GM23338 (cell line): Measurements from ENCODE around the gene BICC1. TPM values are rescaled to one million over a fixed set of nuclear protein-coding genes. Genes with fewer than 3 reads are reported as not detected.

ENCODE experiments used
- ATAC-seq: fragments of 200-7000 bp; cut with Tn5 transposase; 3 replicates; pipeline ENCODE4 v1.9.1; 2020
- DNase-seq: peaks from one replicate; pipeline ENCODE4 v3.0.0-alpha.2; 2015; ENCODE audit warnings: low spot score
- H2AFZ ChIP-seq: fragments of 200-600 bp; sonication (generic); 2 replicates; pipeline ENCODE4 v1.8.0; 2016; ENCODE audit warnings: antibody characterized with exemption, mild to moderate bottlenecking, moderate library complexity
- H3F3A ChIP-seq: fragments of 200-600 bp; sonication (generic); replicated peaks from 2 replicates; pipeline ENCODE4 v1.8.0; 2017; ENCODE audit warnings: antibody characterized with exemption, mixed run types, low read depth
- H3K27ac ChIP-seq: fragments of 200-600 bp; sonication (generic); 2 replicates; pipeline ENCODE4 v1.6.1; 2016; ENCODE audit warnings: low read depth
- H3K27me3 ChIP-seq: fragments of 200-600 bp; sonication (generic); 2 replicates; pipeline ENCODE4 v1.8.0; 2016; ENCODE audit warnings: mild to moderate bottlenecking, mixed run types, moderate library complexity; ENCODE audit not compliant: insufficient read depth
- H3K36me3 ChIP-seq: fragments of 200-600 bp; sonication (generic); 2 replicates; pipeline ENCODE4 v1.8.0; 2016; ENCODE audit warnings: mild to moderate bottlenecking; ENCODE audit not compliant: insufficient read depth
- H3K4me1 ChIP-seq: fragments of 200-600 bp; sonication (generic); 2 replicates; pipeline ENCODE4 v1.8.0; 2016; ENCODE audit warnings: mild to moderate bottlenecking, moderate library complexity; ENCODE audit not compliant: insufficient read depth
- H3K4me2 ChIP-seq: fragments of 200-600 bp; sonication (generic); 2 replicates; pipeline ENCODE4 v1.7.1; 2017; ENCODE audit warnings: mixed run types
- H3K4me3 ChIP-seq: fragments of 200-600 bp; sonication (generic); 2 replicates; pipeline ENCODE4 v1.6.1; 2016; ENCODE audit warnings: mixed run types
- H3K79me2 ChIP-seq: fragments of 200-600 bp; sonication (generic); replicated peaks from 2 replicates; pipeline ENCODE4 v1.8.0; 2017; ENCODE audit warnings: mild to moderate bottlenecking; ENCODE audit not compliant: insufficient read depth
- H3K9me2 ChIP-seq: fragments of 200-600 bp; sonication (generic); 2 replicates; pipeline ENCODE4 v1.8.0; 2017; ENCODE audit not compliant: insufficient read depth
- H4K20me1 ChIP-seq: fragments of 200-600 bp; sonication (generic); replicated peaks from 2 replicates; pipeline ENCODE4 v1.8.0; 2017; ENCODE audit warnings: mild to moderate bottlenecking; ENCODE audit not compliant: insufficient read depth
- H3K27ac Mint-ChIP-seq: 2 replicates; pipeline ENCODE4 v1.8.0; 2020; ENCODE audit warnings: inconsistent platforms, mild to moderate bottlenecking, moderate library complexity, mixed read lengths
- H3K27me3 Mint-ChIP-seq: 3 replicates; pipeline ENCODE4 v1.8.0; 2022; ENCODE audit warnings: low read depth, mild to moderate bottlenecking, moderate library complexity, mixed read lengths, inconsistent platforms; ENCODE audit not compliant: insufficient read depth, poor library complexity
- H3K36me3 Mint-ChIP-seq: 3 replicates; pipeline ENCODE4 v1.8.0; 2021; ENCODE audit warnings: low read depth, mild to moderate bottlenecking, inconsistent platforms, moderate library complexity, mixed read lengths
- H3K4me1 Mint-ChIP-seq: 3 replicates; pipeline ENCODE4 v1.8.0; 2020; ENCODE audit warnings: mild to moderate bottlenecking, inconsistent platforms, mixed read lengths
- H3K4me3 Mint-ChIP-seq: 3 replicates; pipeline ENCODE4 v1.8.0; 2021; ENCODE audit warnings: moderate library complexity, mild to moderate bottlenecking, inconsistent platforms, mixed read lengths
- H3K9me3 Mint-ChIP-seq: 3 replicates; pipeline ENCODE4 v1.8.0; 2020; ENCODE audit warnings: moderate library complexity, mild to moderate bottlenecking, inconsistent platforms, mixed read lengths
- CREB1 ChIP-seq: fragments of 250-450 bp; sonication (Bioruptor Pico); IDR thresholded peaks from 2 replicates; pipeline ENCODE4 v1.5.0; 2020; ENCODE audit warnings: low read depth, mild to moderate bottlenecking, moderate library complexity
- EZH2 ChIP-seq: fragments of 200-600 bp; sonication (generic); IDR thresholded peaks from one replicate; pipeline ENCODE4 v1.8.0; 2017; ENCODE audit warnings: antibody characterized with exemption, mild to moderate bottlenecking, low read depth; ENCODE audit not compliant: unreplicated experiment
- EZH2phosphoT487 ChIP-seq: fragments of 200-600 bp; sonication (generic); IDR thresholded peaks from one replicate; pipeline ENCODE4 v1.8.1; 2018; ENCODE audit warnings: antibody characterized with exemption; ENCODE audit not compliant: unreplicated experiment
- JUNB ChIP-seq: IDR thresholded peaks from one replicate; pipeline ENCODE4 v1.6.1; 2016; ENCODE audit warnings: antibody characterized with exemption; ENCODE audit not compliant: unreplicated experiment
- NANOG ChIP-seq: IDR thresholded peaks from 2 replicates; pipeline ENCODE4 v1.6.1; 2016; ENCODE audit warnings: antibody characterized with exemption, borderline replicate concordance
- POLR2AphosphoS5 ChIP-seq: IDR thresholded peaks from 2 replicates; pipeline ENCODE4 v1.6.1; 2016; ENCODE audit warnings: antibody characterized with exemption, low read depth
- ZNF331 ChIP-seq: fragments of 250-450 bp; sonication (Bioruptor Pico); IDR thresholded peaks from 2 replicates; pipeline ENCODE4 v1.5.0; 2020; ENCODE audit warnings: low read depth, mild to moderate bottlenecking, moderate library complexity
- polyA plus RNA-seq: library from polyadenylated mRNA; unstranded; fragments of >200 nt; fragmentation: Nextera tagmentation; extraction: Ambion mirVana; gene quantifications from 2 replicates; pipeline ENCODE4 v1.2.1, GENCODE V29; 2016
- total RNA-seq: library from RNA; depleted of rRNA; stranded (reverse); fragments of >200 nt; shearing (Covaris generic); gene quantifications from 2 replicates; pipeline ENCODE4 v1.2.3, GENCODE V29; 2014
- TF ChIP-seq, protein P1 (sequence below), 2 experiments: fragments of 200-600 bp in 1 of 2; sonication (generic) in 1 of 2; conservative IDR thresholded peaks; 2 replicates each; pipeline versions ENCODE4 v1.5.1 to v1.6.1; 2016 to 2017; ENCODE audit warnings: antibody characterized with exemption in 2 of 2, low read depth in 2 of 2, mild to moderate bottlenecking in 2 of 2, moderate library complexity in 1 of 2
- TF ChIP-seq, protein P2 (sequence below): fragments of 250-450 bp; sonication (Bioruptor Pico); IDR thresholded peaks from 2 replicates; pipeline ENCODE4 v1.5.0; 2020; ENCODE audit warnings: mild to moderate bottlenecking, moderate library complexity
- TF ChIP-seq, protein P3 (sequence below): IDR thresholded peaks from 2 replicates; pipeline ENCODE4 v1.6.1; 2016; ENCODE audit warnings: antibody characterized with exemption

Gene BICC1
- total and polyA plus RNA-seq, 2 experiments from 2014 or later, result 1.3 to 2.2 TPM

DNA sequence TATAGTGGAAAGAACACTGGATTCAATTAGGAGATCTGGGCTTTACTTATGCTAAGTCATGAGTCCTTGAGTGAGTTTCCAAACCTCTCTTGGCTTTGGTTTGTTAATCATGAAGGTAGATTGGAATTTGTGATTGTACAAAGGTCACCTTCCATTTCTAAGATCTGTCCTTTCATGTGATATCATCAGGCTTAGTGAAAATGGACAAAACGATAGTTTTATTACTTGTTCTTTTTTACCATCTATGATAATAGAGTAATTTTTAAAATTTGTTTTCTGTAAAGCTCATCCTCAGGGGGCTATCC, 309.0 kb downstream of the BICC1 start:
- TF ChIP-seq EZH2, result no peak
- TF ChIP-seq, protein P1, sequence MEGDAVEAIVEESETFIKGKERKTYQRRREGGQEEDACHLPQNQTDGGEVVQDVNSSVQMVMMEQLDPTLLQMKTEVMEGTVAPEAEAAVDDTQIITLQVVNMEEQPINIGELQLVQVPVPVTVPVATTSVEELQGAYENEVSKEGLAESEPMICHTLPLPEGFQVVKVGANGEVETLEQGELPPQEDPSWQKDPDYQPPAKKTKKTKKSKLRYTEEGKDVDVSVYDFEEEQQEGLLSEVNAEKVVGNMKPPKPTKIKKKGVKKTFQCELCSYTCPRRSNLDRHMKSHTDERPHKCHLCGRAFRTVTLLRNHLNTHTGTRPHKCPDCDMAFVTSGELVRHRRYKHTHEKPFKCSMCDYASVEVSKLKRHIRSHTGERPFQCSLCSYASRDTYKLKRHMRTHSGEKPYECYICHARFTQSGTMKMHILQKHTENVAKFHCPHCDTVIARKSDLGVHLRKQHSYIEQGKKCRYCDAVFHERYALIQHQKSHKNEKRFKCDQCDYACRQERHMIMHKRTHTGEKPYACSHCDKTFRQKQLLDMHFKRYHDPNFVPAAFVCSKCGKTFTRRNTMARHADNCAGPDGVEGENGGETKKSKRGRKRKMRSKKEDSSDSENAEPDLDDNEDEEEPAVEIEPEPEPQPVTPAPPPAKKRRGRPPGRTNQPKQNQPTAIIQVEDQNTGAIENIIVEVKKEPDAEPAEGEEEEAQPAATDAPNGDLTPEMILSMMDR (conservative IDR thresholded peaks at IDR 0.05; ENCODE audit: low read depth in 2 of 2), result no peak
- H3K79me2 ChIP-seq, result no peaks in the 10 kb centered on the region
- no peaks in the 10 kb centered on the region for H3F3A ChIP-seq
- H4K20me1 ChIP-seq, result no peaks in the 10 kb centered on the region
- Mint-ChIP-seq H3K4me3 (no peak overlapping the region), H3K9me3 (no peaks in the 10 kb centered on the region), H3K4me1 (peaks cover 4% of the 10 kb centered on the region; the same call in 1 of the 3 replicates), H3K27ac (no peak overlapping the region), H3K36me3 (no peaks in the 10 kb centered on the region), H3K27me3 (no peaks in the 10 kb centered on the region)
- ATAC-seq, result no peak
- DNase-seq, result no peak
- H3K27ac ChIP-seq, result no peak overlapping the region
- no peaks in the 10 kb centered on the region for H3K9me2 ChIP-seq
- H3K27me3 ChIP-seq, result no peaks in the 10 kb centered on the region
- no peaks in the 10 kb centered on the region for H3K36me3 ChIP-seq
- H3K4me3 ChIP-seq, result no peak overlapping the region
- no peak overlapping the region for H3K4me2 ChIP-seq
- no peak overlapping the region for H2AFZ ChIP-seq
- H3K4me1 ChIP-seq, result no peaks in the 10 kb centered on the region

DNA sequence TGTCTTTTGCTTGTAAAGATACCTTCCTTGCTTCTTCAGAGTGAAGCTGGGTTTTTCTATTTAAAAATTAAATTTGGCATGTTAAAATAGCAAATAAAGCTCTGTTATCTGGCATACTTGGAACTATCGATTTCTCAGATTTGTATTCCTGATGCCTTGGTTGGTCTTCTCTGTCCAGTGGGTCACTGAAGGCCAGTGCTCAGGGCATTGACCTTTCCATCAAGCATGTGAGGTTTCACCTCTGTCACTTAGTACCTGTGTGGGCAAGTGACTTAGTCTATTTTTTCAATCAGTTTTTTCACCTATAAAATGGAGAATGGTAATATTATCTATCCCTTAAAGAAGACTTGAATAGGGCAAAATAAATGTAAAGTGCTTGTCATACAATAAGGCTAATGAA, 311.3 kb downstream of the BICC1 start:
- Histone ChIP-seq H3K9me2 (no peaks in the 10 kb centered on the region), H3F3A (no peaks in the 10 kb centered on the region), H3K4me3 (no peak overlapping the region), H3K4me2 (no peak overlapping the region), H3K79me2 (no peaks in the 10 kb centered on the region), H4K20me1 (no peaks in the 10 kb centered on the region), H3K27me3 (no peaks in the 10 kb centered on the region), H3K4me1 (no peaks in the 10 kb centered on the region), H3K36me3 (no peaks in the 10 kb centered on the region), H2AFZ (no peak overlapping the region), H3K27ac (no peak overlapping the region)
- Mint-ChIP-seq H3K4me3 (no peak overlapping the region), H3K9me3 (no peaks in the 10 kb centered on the region), H3K36me3 (no peaks in the 10 kb centered on the region), H3K27ac (no peak overlapping the region), H3K27me3 (no peaks in the 10 kb centered on the region), H3K4me1 (no peaks in the 10 kb centered on the region)
- DNase-seq (no peak), ATAC-seq (no peak)
- TF ChIP-seq POLR2AphosphoS5 (no peak), NANOG (no peak), EZH2phosphoT487 (no peak), ZNF331 (no peak), JUNB (no peak), CREB1 (CRISPR knock-in tag) (no peak)
- TF ChIP-seq, protein P2, sequence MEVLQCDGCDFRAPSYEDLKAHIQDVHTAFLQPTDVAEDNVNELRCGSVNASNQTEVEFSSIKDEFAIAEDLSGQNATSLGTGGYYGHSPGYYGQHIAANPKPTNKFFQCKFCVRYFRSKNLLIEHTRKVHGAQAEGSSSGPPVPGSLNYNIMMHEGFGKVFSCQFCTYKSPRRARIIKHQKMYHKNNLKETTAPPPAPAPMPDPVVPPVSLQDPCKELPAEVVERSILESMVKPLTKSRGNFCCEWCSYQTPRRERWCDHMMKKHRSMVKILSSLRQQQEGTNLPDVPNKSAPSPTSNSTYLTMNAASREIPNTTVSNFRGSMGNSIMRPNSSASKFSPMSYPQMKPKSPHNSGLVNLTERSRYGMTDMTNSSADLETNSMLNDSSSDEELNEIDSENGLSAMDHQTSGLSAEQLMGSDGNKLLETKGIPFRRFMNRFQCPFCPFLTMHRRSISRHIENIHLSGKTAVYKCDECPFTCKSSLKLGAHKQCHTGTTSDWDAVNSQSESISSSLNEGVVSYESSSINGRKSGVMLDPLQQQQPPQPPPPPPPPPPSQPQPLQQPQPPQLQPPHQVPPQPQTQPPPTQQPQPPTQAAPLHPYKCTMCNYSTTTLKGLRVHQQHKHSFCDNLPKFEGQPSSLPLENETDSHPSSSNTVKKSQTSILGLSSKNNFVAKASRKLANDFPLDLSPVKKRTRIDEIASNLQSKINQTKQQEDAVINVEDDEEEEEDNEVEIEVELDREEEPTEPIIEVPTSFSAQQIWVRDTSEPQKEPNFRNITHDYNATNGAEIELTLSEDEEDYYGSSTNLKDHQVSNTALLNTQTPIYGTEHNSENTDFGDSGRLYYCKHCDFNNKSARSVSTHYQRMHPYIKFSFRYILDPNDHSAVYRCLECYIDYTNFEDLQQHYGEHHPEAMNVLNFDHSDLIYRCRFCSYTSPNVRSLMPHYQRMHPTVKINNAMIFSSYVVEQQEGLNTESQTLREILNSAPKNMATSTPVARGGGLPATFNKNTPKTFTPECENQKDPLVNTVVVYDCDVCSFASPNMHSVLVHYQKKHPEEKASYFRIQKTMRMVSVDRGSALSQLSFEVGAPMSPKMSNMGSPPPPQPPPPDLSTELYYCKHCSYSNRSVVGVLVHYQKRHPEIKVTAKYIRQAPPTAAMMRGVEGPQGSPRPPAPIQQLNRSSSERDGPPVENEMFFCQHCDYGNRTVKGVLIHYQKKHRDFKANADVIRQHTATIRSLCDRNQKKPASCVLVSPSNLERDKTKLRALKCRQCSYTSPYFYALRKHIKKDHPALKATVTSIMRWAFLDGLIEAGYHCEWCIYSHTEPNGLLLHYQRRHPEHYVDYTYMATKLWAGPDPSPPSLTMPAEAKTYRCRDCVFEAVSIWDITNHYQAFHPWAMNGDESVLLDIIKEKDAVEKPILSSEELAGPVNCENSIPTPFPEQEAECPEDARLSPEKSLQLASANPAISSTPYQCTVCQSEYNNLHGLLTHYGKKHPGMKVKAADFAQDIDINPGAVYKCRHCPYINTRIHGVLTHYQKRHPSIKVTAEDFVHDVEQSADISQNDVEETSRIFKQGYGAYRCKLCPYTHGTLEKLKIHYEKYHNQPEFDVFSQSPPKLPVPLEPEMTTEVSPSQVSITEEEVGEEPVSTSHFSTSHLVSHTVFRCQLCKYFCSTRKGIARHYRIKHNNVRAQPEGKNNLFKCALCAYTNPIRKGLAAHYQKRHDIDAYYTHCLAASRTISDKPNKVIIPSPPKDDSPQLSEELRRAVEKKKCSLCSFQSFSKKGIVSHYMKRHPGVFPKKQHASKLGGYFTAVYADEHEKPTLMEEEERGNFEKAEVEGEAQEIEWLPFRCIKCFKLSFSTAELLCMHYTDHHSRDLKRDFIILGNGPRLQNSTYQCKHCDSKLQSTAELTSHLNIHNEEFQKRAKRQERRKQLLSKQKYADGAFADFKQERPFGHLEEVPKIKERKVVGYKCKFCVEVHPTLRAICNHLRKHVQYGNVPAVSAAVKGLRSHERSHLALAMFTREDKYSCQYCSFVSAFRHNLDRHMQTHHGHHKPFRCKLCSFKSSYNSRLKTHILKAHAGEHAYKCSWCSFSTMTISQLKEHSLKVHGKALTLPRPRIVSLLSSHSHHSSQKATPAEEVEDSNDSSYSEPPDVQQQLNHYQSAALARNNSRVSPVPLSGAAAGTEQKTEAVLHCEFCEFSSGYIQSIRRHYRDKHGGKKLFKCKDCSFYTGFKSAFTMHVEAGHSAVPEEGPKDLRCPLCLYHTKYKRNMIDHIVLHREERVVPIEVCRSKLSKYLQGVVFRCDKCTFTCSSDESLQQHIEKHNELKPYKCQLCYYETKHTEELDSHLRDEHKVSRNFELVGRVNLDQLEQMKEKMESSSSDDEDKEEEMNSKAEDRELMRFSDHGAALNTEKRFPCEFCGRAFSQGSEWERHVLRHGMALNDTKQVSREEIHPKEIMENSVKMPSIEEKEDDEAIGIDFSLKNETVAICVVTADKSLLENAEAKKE (CRISPR knock-in tag), result no peak
- TF ChIP-seq, protein P3, sequence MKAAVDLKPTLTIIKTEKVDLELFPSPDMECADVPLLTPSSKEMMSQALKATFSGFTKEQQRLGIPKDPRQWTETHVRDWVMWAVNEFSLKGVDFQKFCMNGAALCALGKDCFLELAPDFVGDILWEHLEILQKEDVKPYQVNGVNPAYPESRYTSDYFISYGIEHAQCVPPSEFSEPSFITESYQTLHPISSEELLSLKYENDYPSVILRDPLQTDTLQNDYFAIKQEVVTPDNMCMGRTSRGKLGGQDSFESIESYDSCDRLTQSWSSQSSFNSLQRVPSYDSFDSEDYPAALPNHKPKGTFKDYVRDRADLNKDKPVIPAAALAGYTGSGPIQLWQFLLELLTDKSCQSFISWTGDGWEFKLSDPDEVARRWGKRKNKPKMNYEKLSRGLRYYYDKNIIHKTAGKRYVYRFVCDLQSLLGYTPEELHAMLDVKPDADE, result no peak
- TF ChIP-seq, protein P1 (conservative IDR thresholded peaks at IDR 0.05; ENCODE audit: low read depth in 2 of 2), result no peak
